ENCODE measurements around the gene RFPL1. TPM values are rescaled to one million over a fixed set of nuclear protein-coding genes. Genes with fewer than 3 reads are reported as not detected.

RFPL1 gene
- total RNA-seq, 1 experiment from 2014 or later = not detected

GRCh38 chr22:29445508-29445907 lies 7.1 kb downstream of the RFPL1 start:
- no peaks in the 10 kb centered on the region for H3K9me3 Mint-ChIP-seq (ENCODE audit: low read depth, unreplicated experiment)
- H3K36me3 Mint-ChIP-seq (ENCODE audit: insufficient read depth, unreplicated experiment) = no peaks in the 10 kb centered on the region
- TF ChIP-seq CTCF (IDR thresholded peaks at IDR 0.05; ENCODE audit: unreplicated experiment) = no peak
- H3K27ac Mint-ChIP-seq (ENCODE audit: unreplicated experiment) = no peak overlapping the region
- no TSS peak for BruUV-seq (replicated peaks)
- no peak overlapping the region for H3K4me3 Mint-ChIP-seq (ENCODE audit: low read depth, unreplicated experiment)
- intact Hi-C loops (cut with micrococcal nuclease; ENCODE audit: unreplicated experiment) = no loop called here
- H3K4me1 Mint-ChIP-seq (ENCODE audit: low read depth, unreplicated experiment) = peaks cover 8% of the 10 kb centered on the region
- no peak for DNase-seq
- peaks cover 85% of the 10 kb centered on the region for H3K27me3 Mint-ChIP-seq (ENCODE audit: unreplicated experiment)
- CTCF ChIA-PET = no interaction called here

- no peak overlapping the region for H3K27ac Mint-ChIP-seq (ENCODE audit: unreplicated experiment)
- peaks cover 8% of the 10 kb centered on the region for H3K4me1 Mint-ChIP-seq (ENCODE audit: low read depth, unreplicated experiment)
- CTCF ChIA-PET = no interaction called here
- no TSS peak for BruUV-seq (replicated peaks)
- intact Hi-C loops (cut with micrococcal nuclease; ENCODE audit: unreplicated experiment) = no loop called here
- H3K4me3 Mint-ChIP-seq (ENCODE audit: low read depth, unreplicated experiment) = no peak overlapping the region
- no peaks in the 10 kb centered on the region for H3K36me3 Mint-ChIP-seq (ENCODE audit: insufficient read depth, unreplicated experiment)
- no peaks in the 10 kb centered on the region for H3K9me3 Mint-ChIP-seq (ENCODE audit: low read depth, unreplicated experiment)
- TF ChIP-seq CTCF (IDR thresholded peaks at IDR 0.05; ENCODE audit: unreplicated experiment) = no peak
- no peak for DNase-seq
- peaks cover 61% of the 10 kb centered on the region for H3K27me3 Mint-ChIP-seq (ENCODE audit: unreplicated experiment)
Measured at GRCh38 chr22:29447906-29448305, 9.5 kb downstream of the RFPL1 start.

DNA sequence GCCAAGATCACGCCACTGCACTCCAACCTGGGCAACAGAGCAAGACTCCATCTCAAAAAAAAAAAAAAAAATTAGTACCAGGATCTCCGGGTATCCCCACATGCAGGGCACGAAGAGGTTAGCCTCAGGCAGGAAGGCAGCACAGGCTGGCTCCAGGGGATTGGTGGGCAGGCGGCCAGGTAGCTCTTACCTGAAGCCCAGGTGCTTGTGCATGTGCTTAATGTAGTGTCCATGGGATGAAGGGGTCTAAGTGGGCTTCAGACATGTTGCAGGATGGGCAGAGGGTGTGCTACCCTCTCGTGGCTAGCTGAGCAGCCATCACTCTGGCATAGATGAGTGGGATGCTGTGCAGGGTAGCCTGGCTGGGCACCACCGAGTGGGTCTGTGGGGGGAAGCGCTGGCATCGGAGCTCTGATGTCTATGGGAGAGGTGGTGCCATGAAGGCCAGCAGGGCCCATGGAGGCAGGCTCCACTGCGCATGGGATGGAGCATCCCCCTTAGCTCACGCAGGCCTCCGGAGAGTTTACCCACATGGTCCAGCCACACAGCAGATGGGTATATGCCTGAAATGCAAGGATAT lies 11.0 kb downstream of the RFPL1 start:
- no peaks in the 10 kb centered on the region for H3K36me3 Mint-ChIP-seq (ENCODE audit: insufficient read depth, unreplicated experiment)
- peaks cover 46% of the 10 kb centered on the region for H3K27me3 Mint-ChIP-seq (ENCODE audit: unreplicated experiment)
- DNase-seq = no peak
- no peaks in the 10 kb centered on the region for H3K9me3 Mint-ChIP-seq (ENCODE audit: low read depth, unreplicated experiment)
- no TSS peak for BruUV-seq (replicated peaks)
- no peak for TF ChIP-seq CTCF (IDR thresholded peaks at IDR 0.05; ENCODE audit: unreplicated experiment)
- CTCF ChIA-PET = no interaction called here
- no peak overlapping the region for H3K4me3 Mint-ChIP-seq (ENCODE audit: low read depth, unreplicated experiment)
- intact Hi-C loops (cut with micrococcal nuclease; ENCODE audit: unreplicated experiment) = no loop called here
- H3K27ac Mint-ChIP-seq (ENCODE audit: unreplicated experiment) = no peak overlapping the region
- H3K4me1 Mint-ChIP-seq (ENCODE audit: low read depth, unreplicated experiment) = peaks cover 1% of the 10 kb centered on the region

GRCh38 chr22:29450222-29450621 lies 11.8 kb downstream of the RFPL1 start:
- Mint-ChIP-seq H3K4me3 (ENCODE audit: low read depth, unreplicated experiment) (no peak overlapping the region), H3K9me3 (ENCODE audit: low read depth, unreplicated experiment) (no peaks in the 10 kb centered on the region), H3K27me3 (ENCODE audit: unreplicated experiment) (peaks cover 37% of the 10 kb centered on the region), H3K4me1 (ENCODE audit: low read depth, unreplicated experiment) (no peaks in the 10 kb centered on the region), H3K27ac (ENCODE audit: unreplicated experiment) (no peak overlapping the region), H3K36me3 (ENCODE audit: insufficient read depth, unreplicated experiment) (no peaks in the 10 kb centered on the region)
- intact Hi-C loops (cut with micrococcal nuclease; ENCODE audit: unreplicated experiment) = no loop called here
- DNase-seq = no peak
- CTCF ChIA-PET = no interaction called here
- TF ChIP-seq CTCF (IDR thresholded peaks at IDR 0.05; ENCODE audit: unreplicated experiment) = no peak
- no TSS peak for BruUV-seq (replicated peaks)

All from Calu3 (cell line).